T-cell (primary cell): ENCODE results near the gene SLC22A12. TPM values are rescaled to one million over a fixed set of nuclear protein-coding genes. Genes with fewer than 3 reads are reported as not detected.
A peak's percentile ranks its signal among the peaks of the same experiment; 100 is the strongest.

Experiments
- ATAC-seq, 4 experiments: fragments of 200-7000 bp in 3 of 4; fragments of 150-1000 bp in 1 of 4; cut with Tn5 transposase; replicated peaks in 1 of 4; 1 replicate in 3 of 4; 2 replicates in 1 of 4; pipeline ENCODE4 v1.10.0; 2021; ENCODE audit warnings: moderate library complexity in 3 of 4, mild to moderate bottlenecking in 2 of 4, moderate number of reproducible peaks in 1 of 4
- CTCF ChIA-PET, 2 donors: fragments of 300-600 bp; sonication (Branson Sonifier 250); formaldehyde crosslinking; loops; one replicate each; lab custom pipeline; 2022; ENCODE audit warnings: antibody characterized with exemption in 2 of 2; lab: Charles Lee
- POLR2A ChIA-PET, 2 donors: fragments of 300-600 bp; sonication (Branson Sonifier 250); formaldehyde crosslinking; loops; one replicate each; lab custom pipeline; 2022; ENCODE audit warnings: antibody characterized with exemption in 2 of 2; lab: Charles Lee
- DNase-seq, 35 experiments: peaks; one replicate each; pipeline versions ENCODE4 v3.0.0 to v3.0.0-alpha.2; 2013 to 2023
- H3K27ac ChIP-seq: one replicate; pipeline ENCODE4 v1.5.1; 2013; ENCODE audit warnings: low read length
- H3K27me3 ChIP-seq, 2 experiments: replicated peaks in 1 of 2; 1 replicate in 1 of 2; 2 replicates in 1 of 2; pipeline versions ENCODE4 v1.6.1 to v1.7.0; 2013; ENCODE audit warnings: low read length in 1 of 2, mixed read lengths in 1 of 2; ENCODE audit not compliant: control insufficient read depth in 2 of 2, insufficient read depth in 2 of 2; ENCODE audit errors: extremely low read depth in 1 of 2
- H3K36me3 ChIP-seq, 2 donors: 1 replicate in 1 of 2; 2 replicates in 1 of 2; pipeline versions ENCODE4 v1.6.1 to v1.7.0; 2013; ENCODE audit warnings: low read length in 1 of 2; ENCODE audit not compliant: control insufficient read depth in 2 of 2, insufficient read depth in 1 of 2; ENCODE audit errors: extremely low read depth in 1 of 2
- H3K4me1 ChIP-seq, 2 experiments: 1 replicate in 1 of 2; 2 replicates in 1 of 2; pipeline versions ENCODE4 v1.6.1 to v1.7.0; 2013; ENCODE audit warnings: low read length in 2 of 2, mixed read lengths in 1 of 2; ENCODE audit not compliant: insufficient read depth in 2 of 2, control insufficient read depth in 1 of 2; ENCODE audit errors: extremely low read depth in 1 of 2
- H3K4me3 ChIP-seq, 2 donors: 1 replicate in 1 of 2; 2 replicates in 1 of 2; pipeline versions ENCODE4 v1.5.1 to v1.7.0; 2013; ENCODE audit warnings: mild to moderate bottlenecking in 2 of 2, low read length in 1 of 2, moderate library complexity in 1 of 2; ENCODE audit not compliant: control insufficient read depth in 1 of 2; ENCODE audit errors: extremely low read depth in 1 of 2
- H3K9me3 ChIP-seq: 2 replicates; pipeline ENCODE4 v1.7.0; 2013
- H3K27ac Mint-ChIP-seq, 2 donors: one replicate each; pipeline ENCODE4 v1.8.0; 2020 to 2021; ENCODE audit warnings: mild to moderate bottlenecking in 2 of 2, mixed read lengths in 2 of 2
- H3K27me3 Mint-ChIP-seq, 2 donors: one replicate each; pipeline ENCODE4 v1.8.0; 2021 to 2022; ENCODE audit warnings: mixed read lengths in 2 of 2
- H3K36me3 Mint-ChIP-seq: one replicate; pipeline ENCODE4 v1.8.0; 2021; ENCODE audit warnings: mixed read lengths
- H3K4me1 Mint-ChIP-seq, 3 donors: one replicate each; pipeline ENCODE4 v1.8.0; 2020 to 2022; ENCODE audit warnings: mixed read lengths in 3 of 3, mild to moderate bottlenecking in 1 of 3
- H3K4me3 Mint-ChIP-seq, 3 donors: one replicate each; pipeline ENCODE4 v1.8.0; 2020 to 2022; ENCODE audit warnings: mild to moderate bottlenecking in 3 of 3, mixed read lengths in 3 of 3, moderate library complexity in 3 of 3
- H3K9me3 Mint-ChIP-seq, 3 donors: one replicate each; pipeline ENCODE4 v1.8.0; 2020 to 2022; ENCODE audit warnings: mixed read lengths in 3 of 3
- WGBS: methylation state at CpG from one replicate; pipeline ENCODE4 v1.1.5; 2013; ENCODE audit warnings: missing lambda C conversion rate; ENCODE audit not compliant: insufficient coverage; 5-methylcytosine and 5-hydroxymethylcytosine counted together
- total RNA-seq, 35 experiments: library from RNA in 6 of 35; stranded (reverse) in 6 of 35; fragments of 120-200 nt in 1 of 35; gene quantifications; one replicate each; pipeline versions ENCODE4 v1.2.1 to v1.2.4 and lab custom pipeline; 2013 to 2026

SLC22A12 gene
- total RNA-seq, 5 donors from 2014 or later (not counting 1 experiment from before 2014, with no cell fraction given) = not detected

- Histone ChIP-seq H3K27ac (no peak overlapping the region), H3K36me3 (no peaks in the 10 kb centered on the region), H3K4me3 (no peak overlapping the region), H3K27me3 (peaks cover 0 to 25% of the 10 kb centered on the region in 2 experiments), H3K9me3 (no peaks in the 10 kb centered on the region), H3K4me1 (no peaks in the 10 kb centered on the region)
- peaks cover 5 to 13% of the 10 kb centered on the region in 2 donors for H3K27me3 Mint-ChIP-seq
- WGBS = 88% methylated on average over 8 of the region's 8 CpGs
- DNase-seq (no peak), ATAC-seq (no peak)
- ChIA-PET CTCF (no interaction called here), POLR2A (no interaction called here)
- no peak overlapping the region for H3K27ac Mint-ChIP-seq
- no peak overlapping the region for H3K4me3 Mint-ChIP-seq
- H3K36me3 Mint-ChIP-seq = no peaks in the 10 kb centered on the region
- no peaks in the 10 kb centered on the region for H3K9me3 Mint-ChIP-seq
- H3K4me1 Mint-ChIP-seq = no peaks in the 10 kb centered on the region
These were observed 44.4 kb upstream of the SLC22A12 start for GRCh38 chr11:64546600-64546999.

DNA sequence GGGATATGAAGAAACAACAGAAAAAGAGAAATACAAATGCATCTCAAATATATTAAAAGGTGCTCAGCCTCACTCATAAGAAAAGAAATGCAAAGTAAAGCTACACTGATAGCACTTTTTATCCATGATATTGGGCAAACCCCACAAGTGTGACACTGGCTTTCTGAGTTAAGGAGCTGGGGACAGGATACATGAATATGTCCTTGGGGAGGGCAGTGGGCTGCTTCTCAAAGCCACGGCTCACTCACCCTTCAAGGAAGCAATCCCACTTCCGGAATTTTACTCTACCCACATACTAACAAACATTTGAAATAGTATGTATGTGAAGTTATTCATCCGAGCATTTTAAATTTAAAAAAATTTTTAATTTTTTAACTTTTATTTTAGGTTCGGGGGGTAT is 41.1 kb upstream of the SLC22A12 start:
- Histone ChIP-seq H3K9me3 (no peaks in the 10 kb centered on the region), H3K4me1 (no peaks in the 10 kb centered on the region), H3K36me3 (no peaks in the 10 kb centered on the region), H3K27me3 (peaks cover 0 to 18% of the 10 kb centered on the region in 2 experiments), H3K27ac (no peak overlapping the region), H3K4me3 (no peak overlapping the region)
- no peak overlapping the region for H3K4me3 Mint-ChIP-seq
- ATAC-seq = no peak
- H3K27me3 Mint-ChIP-seq = peaks cover 5 to 8% of the 10 kb centered on the region in 2 donors
- ChIA-PET POLR2A (no interaction called here), CTCF (interaction anchor here in 1 of 2 donors (0.7 kb wide), 2 partner anchors 14 to 29 kb away, joined by 4 to 7 read pairs; no protein-coding TSS in a partner anchor)
- H3K4me1 Mint-ChIP-seq = peaks cover 0 to 3% (median 2%) of the 10 kb centered on the region in 3 donors
- no peak overlapping the region for H3K27ac Mint-ChIP-seq
- WGBS = no CpG with 5 or more reads among the region's 4 CpGs
- DNase-seq = no peak
- no peaks in the 10 kb centered on the region for H3K36me3 Mint-ChIP-seq
- H3K9me3 Mint-ChIP-seq = no peaks in the 10 kb centered on the region

DNA sequence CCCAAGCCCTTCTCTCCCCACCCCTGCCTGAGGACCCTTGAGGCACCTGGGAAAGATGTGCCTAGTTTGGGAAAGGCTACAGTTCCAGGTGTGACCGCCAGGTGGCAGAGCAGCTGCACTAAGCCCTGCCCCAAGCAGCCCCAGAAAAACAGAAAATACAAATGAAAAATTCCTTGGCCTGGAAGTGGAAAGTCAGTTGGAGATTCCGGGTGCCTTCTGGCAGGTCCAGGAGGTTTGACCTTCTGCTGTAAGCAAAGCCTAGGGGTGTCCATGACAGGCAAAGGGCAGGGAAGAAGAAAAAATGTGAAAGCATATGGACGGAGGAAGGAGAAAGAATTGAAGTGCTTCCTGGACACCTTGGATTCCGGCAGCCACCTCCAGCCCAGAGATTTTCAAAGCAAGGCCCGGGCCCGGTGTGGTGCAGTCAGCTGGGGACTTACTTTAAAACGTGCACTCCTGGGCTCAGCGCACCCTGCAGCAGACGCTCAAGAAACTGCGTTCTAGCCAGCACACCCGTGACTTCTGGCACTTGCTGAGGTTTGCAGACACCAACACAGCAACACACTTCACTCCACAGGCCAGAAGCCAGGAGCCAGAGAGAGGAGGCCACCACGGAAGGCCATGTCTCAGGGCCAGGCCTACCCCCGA is 37.3 kb upstream of the SLC22A12 start:
- Mint-ChIP-seq H3K36me3 (no peaks in the 10 kb centered on the region), H3K27ac (no peak overlapping the region), H3K4me3 (no peak overlapping the region), H3K27me3 (peaks cover 2 to 3% of the 10 kb centered on the region in 2 donors), H3K4me1 (peaks cover 0 to 8% (median 5%) of the 10 kb centered on the region in 3 donors), H3K9me3 (no peaks in the 10 kb centered on the region)
- Histone ChIP-seq H3K36me3 (no peaks in the 10 kb centered on the region), H3K27ac (no peak overlapping the region), H3K4me1 (no peaks in the 10 kb centered on the region), H3K4me3 (no peak overlapping the region), H3K27me3 (peaks cover 0 to 24% of the 10 kb centered on the region in 2 experiments), H3K9me3 (no peaks in the 10 kb centered on the region)
- 51% methylated on average over 11 of the region's 13 CpGs for WGBS
- ATAC-seq (peak in 3 of 4 experiments; percentile 33 to 63 (median 53)), DNase-seq (peak in 28 of 35 experiments; percentile 10 to 72 (median 40))
- CTCF ChIA-PET = interaction anchor here in 1 of 2 donors (0.6 kb wide), 1 partner anchor 101 kb away, joined by 3 read pairs; no protein-coding TSS in a partner anchor
- POLR2A ChIA-PET = no interaction called here

DNA sequence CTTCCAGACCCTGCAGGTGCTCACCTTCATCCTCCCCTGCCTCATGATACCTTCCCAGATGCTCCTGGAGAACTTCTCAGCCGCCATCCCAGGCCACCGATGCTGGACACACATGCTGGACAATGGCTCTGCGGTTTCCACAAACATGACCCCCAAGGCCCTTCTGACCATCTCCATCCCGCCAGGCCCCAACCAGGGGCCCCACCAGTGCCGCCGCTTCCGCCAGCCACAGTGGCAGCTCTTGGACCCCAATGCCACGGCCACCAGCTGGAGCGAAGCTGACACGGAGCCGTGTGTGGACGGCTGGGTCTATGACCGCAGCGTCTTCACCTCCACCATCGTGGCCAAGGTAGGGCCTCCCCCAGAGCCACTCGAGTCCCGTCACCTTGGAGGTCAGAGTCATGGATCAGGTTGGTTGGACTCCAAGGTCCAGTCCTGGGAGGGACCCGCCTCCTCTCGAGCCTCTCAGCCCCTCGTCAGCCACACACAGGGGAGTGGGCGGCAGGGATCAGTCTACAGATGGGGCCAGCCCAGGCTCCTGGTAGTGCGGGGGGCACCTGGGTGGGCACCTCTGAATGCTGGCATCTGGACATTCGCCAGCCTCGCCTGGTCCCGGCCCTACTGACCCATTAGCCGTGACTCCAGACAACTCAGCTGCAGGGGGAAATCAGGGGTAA is 34.8 kb upstream of the SLC22A12 start:
- 88% methylated on average over 25 of the region's 26 CpGs for WGBS
- no peak for DNase-seq
- H3K27ac Mint-ChIP-seq = no peak overlapping the region
- no peak for ATAC-seq
- H3K4me1 Mint-ChIP-seq = peaks cover 0 to 8% (median 5%) of the 10 kb centered on the region in 3 donors
- Histone ChIP-seq H3K27ac (no peak overlapping the region), H3K4me3 (no peak overlapping the region), H3K36me3 (no peaks in the 10 kb centered on the region), H3K4me1 (no peaks in the 10 kb centered on the region), H3K9me3 (no peaks in the 10 kb centered on the region), H3K27me3 (peaks cover 0 to 44% of the 10 kb centered on the region in 2 experiments)
- H3K4me3 Mint-ChIP-seq = no peak overlapping the region
- CTCF ChIA-PET = no interaction called here
- H3K36me3 Mint-ChIP-seq = no peaks in the 10 kb centered on the region
- no peaks in the 10 kb centered on the region for H3K9me3 Mint-ChIP-seq
- H3K27me3 Mint-ChIP-seq = peaks cover 3 to 8% of the 10 kb centered on the region in 2 donors
- POLR2A ChIA-PET = no interaction called here

DNA sequence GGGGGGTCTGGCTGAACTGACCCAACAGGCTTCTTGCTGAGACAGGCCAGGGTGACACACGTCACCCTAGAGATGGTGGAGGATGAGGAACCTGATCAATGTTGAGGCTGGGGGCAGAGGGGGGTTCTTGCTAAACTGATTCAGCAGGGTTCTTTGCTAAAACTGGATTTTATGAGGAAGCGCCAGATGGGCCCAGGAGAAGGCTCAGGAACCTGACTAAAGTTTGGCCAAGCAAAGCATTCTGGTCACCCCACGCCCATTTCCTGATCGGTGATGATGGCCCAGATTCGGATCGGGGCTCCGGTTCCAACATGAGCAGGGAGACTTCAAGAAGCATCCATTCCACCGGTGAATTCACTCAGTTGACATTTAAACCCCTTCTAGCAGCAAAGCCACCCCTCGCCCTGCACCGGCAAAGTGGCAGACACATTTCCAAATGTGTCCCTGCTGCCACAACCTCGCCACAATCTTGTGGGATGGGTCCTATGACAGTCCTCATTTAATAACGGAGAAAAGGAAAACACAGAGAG is 34.2 kb upstream of the SLC22A12 start:
- H3K27me3 Mint-ChIP-seq = peaks cover 3 to 8% of the 10 kb centered on the region in 2 donors
- CTCF ChIA-PET = no interaction called here

GRCh38 chr11:64558065-64558745 is 32.8 kb upstream of the SLC22A12 start:
- Histone ChIP-seq H3K4me1 (no peaks in the 10 kb centered on the region), H3K9me3 (no peaks in the 10 kb centered on the region), H3K4me3 (no peak overlapping the region), H3K36me3 (no peaks in the 10 kb centered on the region), H3K27me3 (peaks cover 0 to 44% of the 10 kb centered on the region in 2 experiments), H3K27ac (no peak overlapping the region)
- no peak overlapping the region for H3K4me3 Mint-ChIP-seq
- H3K9me3 Mint-ChIP-seq = no peaks in the 10 kb centered on the region
- no peak overlapping the region for H3K27ac Mint-ChIP-seq
- H3K27me3 Mint-ChIP-seq = peaks cover 3 to 8% of the 10 kb centered on the region in 2 donors
- CTCF ChIA-PET = interaction anchor here in 1 of 2 donors (0.7 kb wide), 1 partner anchor 91 kb away, joined by 5 read pairs; no protein-coding TSS in a partner anchor
- H3K36me3 Mint-ChIP-seq = no peaks in the 10 kb centered on the region
- 84% methylated on average over 9 of the region's 14 CpGs for WGBS
- DNase-seq (no peak), ATAC-seq (no peak)
- peaks cover 0 to 8% (median 5%) of the 10 kb centered on the region in 3 donors for H3K4me1 Mint-ChIP-seq
- POLR2A ChIA-PET = no interaction called here

More for the DNA sequence above, 34.2 kb upstream of the SLC22A12 start:
- no peaks in the 10 kb centered on the region for H3K36me3 Mint-ChIP-seq
- H3K9me3 Mint-ChIP-seq = no peaks in the 10 kb centered on the region
- Histone ChIP-seq H3K4me1 (no peaks in the 10 kb centered on the region), H3K36me3 (no peaks in the 10 kb centered on the region), H3K27ac (no peak overlapping the region), H3K9me3 (no peaks in the 10 kb centered on the region), H3K4me3 (no peak overlapping the region), H3K27me3 (peaks cover 0 to 44% of the 10 kb centered on the region in 2 experiments)
- peaks cover 0 to 8% (median 5%) of the 10 kb centered on the region in 3 donors for H3K4me1 Mint-ChIP-seq
- DNase-seq = no peak
- POLR2A ChIA-PET = no interaction called here
- no peak overlapping the region for H3K4me3 Mint-ChIP-seq
- 85% methylated on average over 12 of the region's 12 CpGs for WGBS
- ATAC-seq = no peak
- no peak overlapping the region for H3K27ac Mint-ChIP-seq
